K562 (cell line): ENCODE measurements around the gene SF3B1. TPM values are rescaled to one million over a fixed set of nuclear protein-coding genes. Genes with fewer than 3 reads are reported as not detected.

ENCODE experiments used
- ATAC-seq: fragments of 200-7000 bp; cut with Tn5 transposase; 3 replicates; pipeline ENCODE4 v1.9.1; 2020; ENCODE audit warnings: moderate library complexity
- BruUV-seq: library from RNA; stranded (reverse); fragments of 400-500 nt; replicated peaks from 2 replicates; lab custom pipeline; 2021; lab: Mats Ljungman, UMichigan
- CTCF ChIA-PET: fragments of 300-600 bp; formaldehyde crosslinking; extraction: SDS; loops from one replicate; lab custom pipeline; 2021; ENCODE audit warnings: low intra/inter-chr PET ratio; lab: Yijun Ruan, JAX
- POLR2A ChIA-PET: fragments of 300-600, 350-650 bp; sonication (Branson Sonifier 250); formaldehyde crosslinking; extraction: SDS; loops from one replicate; lab custom pipeline; 2021; ENCODE audit warnings: antibody characterized with exemption, inconsistent platforms; lab: Yijun Ruan, JAX
- DNase-seq, 4 experiments: peaks; one replicate each; pipeline versions ENCODE4 v3.0.0 to v3.0.0-alpha.2; 2011 to 2018; ENCODE audit warnings: low spot score in 3 of 4, mixed read lengths in 3 of 4; ENCODE audit errors: extremely low read depth in 1 of 4
- FAIRE-seq: peaks from 2 replicates; lab custom pipeline; 2011; peaks lifted over from hg19 to GRCh38; lab: Jason Lieb, UNC
- H2AFZ ChIP-seq: 2 replicates; pipeline ENCODE4 v1.6.0; 2011; ENCODE audit warnings: low read depth, low read length, control low read depth, inconsistent platforms
- H3K27ac ChIP-seq: fragments of 200-600 bp; 3 replicates; pipeline ENCODE4 v1.8.0; 2011; ENCODE audit warnings: low read depth, mild to moderate bottlenecking, control low read depth, inconsistent platforms, low read length, moderate library complexity, mixed read lengths; ENCODE audit errors: extremely low read depth
- H3K27me3 ChIP-seq, 2 experiments: fragments of 300-600 bp in 1 of 2; 2 replicates in 1 of 2; 3 replicates in 1 of 2; pipeline versions ENCODE4 v1.6.0 to v1.8.0; 2011; ENCODE audit warnings: inconsistent platforms in 2 of 2, low read length in 2 of 2, mild to moderate bottlenecking in 1 of 2, mixed read lengths in 1 of 2, moderate library complexity in 1 of 2; ENCODE audit not compliant: control insufficient read depth in 2 of 2, insufficient read depth in 2 of 2
- H3K36me3 ChIP-seq: fragments of 300-600 bp; 3 replicates; pipeline ENCODE4 v1.8.0; 2011; ENCODE audit warnings: mild to moderate bottlenecking, low read length, inconsistent platforms; ENCODE audit not compliant: control insufficient read depth, insufficient read depth
- H3K4me1 ChIP-seq, 2 experiments: fragments of 200-600 bp in 1 of 2; replicated peaks in 1 of 2; 2 replicates in 1 of 2; 3 replicates in 1 of 2; pipeline versions ENCODE4 v1.5.1 to v1.8.0; 2011; ENCODE audit warnings: inconsistent platforms in 2 of 2, low read length in 2 of 2, mild to moderate bottlenecking in 1 of 2, mixed read lengths in 1 of 2, moderate library complexity in 1 of 2; ENCODE audit not compliant: control insufficient read depth in 2 of 2, insufficient read depth in 2 of 2
- H3K4me2 ChIP-seq: 2 replicates; pipeline ENCODE4 v1.6.1; 2011; ENCODE audit warnings: low read length, control low read depth, inconsistent platforms, mixed read lengths; ENCODE audit not compliant: insufficient read depth
- H3K4me3 ChIP-seq: fragments of 200-600 bp; sonication (generic), shearing (Covaris generic); 2 replicates; pipeline ENCODE4 v1.5.1; 2016; ENCODE audit warnings: control low read depth, inconsistent platforms
- H3K79me2 ChIP-seq: fragments of 200-600 bp; 3 replicates; pipeline ENCODE4 v1.8.0; 2011; ENCODE audit warnings: low read length, inconsistent platforms; ENCODE audit not compliant: control insufficient read depth, insufficient read depth
- H3K9ac ChIP-seq, 2 experiments: 2 replicates each; pipeline versions ENCODE4 v1.6.0 to v1.6.1; 2011; ENCODE audit warnings: low read depth in 2 of 2, low read length in 2 of 2, control low read depth in 1 of 2, inconsistent platforms in 1 of 2, mild to moderate bottlenecking in 1 of 2, mixed read lengths in 1 of 2; ENCODE audit not compliant: insufficient read depth in 1 of 2
- H3K9me1 ChIP-seq: one replicate; pipeline ENCODE4 v1.6.0; 2011; ENCODE audit warnings: inconsistent platforms, mild to moderate bottlenecking, low read length, moderate library complexity; ENCODE audit not compliant: control insufficient read depth, insufficient read depth
- H3K9me3 ChIP-seq: replicated peaks from 2 replicates; pipeline ENCODE4 v1.5.1; 2011; ENCODE audit warnings: low read depth, low read length, inconsistent platforms; ENCODE audit not compliant: control insufficient read depth, insufficient read depth
- H4K20me1 ChIP-seq: replicated peaks from 2 replicates; pipeline ENCODE4 v1.6.1; 2011; ENCODE audit warnings: low read length, inconsistent platforms, mixed read lengths; ENCODE audit not compliant: control insufficient read depth, insufficient read depth
- DPF2 ChIP-seq: fragments of 450-650 bp; IDR thresholded peaks from 2 replicates; pipeline ENCODE4 v1.6.1; 2016
- FOXJ3 ChIP-seq: sonication (generic); formaldehyde crosslinking; IDR thresholded peaks from 2 replicates; pipeline ENCODE4 v1.4.0; 2020; ENCODE audit warnings: mild to moderate bottlenecking, missing genetic modification reagents
- PHTF2 ChIP-seq: fragments of 250-450 bp; sonication (Bioruptor Pico); IDR thresholded peaks from 2 replicates; pipeline ENCODE4 v1.5.0; 2021; ENCODE audit warnings: mild to moderate bottlenecking
- PYGO2 ChIP-seq: fragments of 450-650 bp; IDR thresholded peaks from 2 replicates; pipeline ENCODE4 v1.6.1; 2016; ENCODE audit warnings: mild to moderate bottlenecking, missing genetic modification characterization, moderate library complexity, missing compliant biosample characterization
- RB1 ChIP-seq: fragments of 450-650 bp; IDR thresholded peaks from 2 replicates; pipeline ENCODE4 v1.6.1; 2017; ENCODE audit warnings: low read depth, mild to moderate bottlenecking
- SRSF7 ChIP-seq: fragments of 200-400 bp; formaldehyde crosslinking; optimal IDR thresholded peaks from 2 replicates; pipeline ENCODE3; 2017; ENCODE audit warnings: mild to moderate bottlenecking, low read depth, low read length
- ZBTB43 ChIP-seq: sonication (generic); formaldehyde crosslinking; IDR thresholded peaks from 2 replicates; pipeline ENCODE4 v1.8.0; 2023; ENCODE audit warnings: mild to moderate bottlenecking, missing genetic modification reagents
- WGBS: fragments of 100-300 bp; shearing (Covaris generic); methylation state at CpG from one replicate; pipeline ENCODE4 v1.1.6; 2016; ENCODE audit warnings: low coverage, mixed read lengths; ENCODE audit not compliant: insufficient coverage; ENCODE audit errors: missing lambda C conversion rate; 5-methylcytosine and 5-hydroxymethylcytosine counted together
- in situ Hi-C: fragments of 300-500 bp; cut with MboI; formaldehyde crosslinking; loops from 4 replicates; pipeline ENCODE4 v1.15.0; 2018; ENCODE audit warnings: inconsistent platforms, mixed read lengths
- intact Hi-C: fragments of 100-400 bp; cut with micrococcal nuclease; formaldehyde crosslinking; loops from 2 replicates; pipeline ENCODE4 v1.14.2; 2022
- polyA plus RNA-seq, 8 experiments: library from polyadenylated mRNA; depleted of rRNA in 4 of 8; stranded (reverse) in 5 of 8; unstranded in 3 of 8; fragments of >200 nt; fragmentation: Nextera tagmentation in 2 of 8; fragmentation: Illumina TruSeq in 1 of 8; extraction: Ambion mirVana in 2 of 8; extraction: Trizol in 1 of 8; gene quantifications; 2 replicates each; pipeline versions ENCODE4 v1.2.1 to v1.2.3, GENCODE V29; 2011 to 2014; ENCODE audit warnings: inconsistent platforms in 1 of 8, missing spikeins in 1 of 8
- total RNA-seq, 7 experiments: library from RNA; depleted of rRNA in 6 of 7; stranded (reverse); fragments of >200 nt in 6 of 7; fragmentation: Illumina TruSeq in 2 of 7; extraction: Trizol in 2 of 7; gene quantifications; 2 replicates each; pipeline versions ENCODE4 v1.2.1 to v1.2.3, GENCODE V29; 2011 to 2021; ENCODE audit warnings: low replicate concordance in 1 of 7
- TF ChIP-seq, protein P1 (sequence below): sonication (generic); formaldehyde crosslinking; IDR thresholded peaks from 2 replicates; pipeline ENCODE4 v1.8.1; 2023; ENCODE audit warnings: mild to moderate bottlenecking, missing genetic modification reagents, moderate library complexity
- TF ChIP-seq, protein P2 (sequence below): fragments of 250-450 bp; sonication (Bioruptor Pico); IDR thresholded peaks from 2 replicates; pipeline ENCODE4 v1.8.0; 2021; ENCODE audit warnings: borderline replicate concordance, mild to moderate bottlenecking, moderate library complexity; ENCODE audit not compliant: poor library complexity, severe bottlenecking
- TF ChIP-seq, protein P3 (sequence below): fragments of 250-450 bp; sonication (Bioruptor Pico); IDR thresholded peaks from 2 replicates; pipeline ENCODE4 v1.8.0; 2021; ENCODE audit warnings: mild to moderate bottlenecking, moderate library complexity

Gene SF3B1
- total and polyA plus RNA-seq, 9 of the 15 experiments (the other 6 are each of a cell fraction or from before 2014, with no cell fraction given) = 96.2 to 377 (median 177) TPM

DNA sequence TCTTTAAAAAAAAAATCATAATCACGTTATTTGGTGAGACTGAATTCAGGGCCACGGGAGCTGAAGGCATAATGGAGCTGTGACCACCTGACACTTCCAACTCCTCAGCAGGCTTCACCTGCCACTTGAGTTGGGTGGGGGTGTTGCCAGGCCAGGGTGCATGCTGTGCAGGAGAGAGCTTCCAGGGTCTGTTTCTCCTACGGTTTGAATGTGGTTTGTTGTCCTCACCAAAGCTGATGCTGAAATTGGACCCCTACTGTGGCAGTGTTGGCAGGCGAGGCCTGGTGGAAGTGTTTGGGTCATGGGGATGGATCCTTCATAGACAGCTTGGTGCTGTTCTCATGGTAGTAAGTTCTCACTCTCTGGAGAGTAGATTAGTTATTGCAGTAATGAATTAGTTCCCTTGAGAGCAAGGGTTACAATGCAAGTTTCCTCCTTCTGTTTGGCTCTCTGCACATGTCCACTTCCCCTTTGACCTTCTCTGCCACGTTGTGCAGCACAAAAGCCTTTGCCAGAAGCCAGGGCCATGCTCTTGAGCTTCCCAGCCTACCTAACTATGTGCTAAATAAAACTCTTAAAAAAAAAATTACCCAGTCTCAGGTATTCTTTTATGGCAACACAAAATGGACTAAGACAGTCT lies 86.0 kb downstream of the SF3B1 start:
- DNase-seq (no peak), FAIRE-seq (no peak), ATAC-seq (no peak)
- BruUV-seq = no TSS peak
- Histone ChIP-seq H3K4me1 (no peaks in the 10 kb centered on the region), H2AFZ (no peak overlapping the region), H3K4me3 (no peak overlapping the region), H3K9me3 (no peaks in the 10 kb centered on the region), H3K36me3 (no peaks in the 10 kb centered on the region), H3K4me2 (no peak overlapping the region), H3K9me1 (no peaks in the 10 kb centered on the region), H4K20me1 (no peaks in the 10 kb centered on the region; the same call in 1 of the 2 replicates), H3K9ac (no peak overlapping the region), H3K79me2 (no peaks in the 10 kb centered on the region), H3K27me3 (peaks cover 2 to 5% of the 10 kb centered on the region in 2 experiments; a peak in 3 of 5 replicates), H3K27ac (no peak overlapping the region)
- in situ Hi-C loops (no loop called here), intact Hi-C loops (no loop called here)
- WGBS = 0% methylated on average over 5 of the region's 5 CpGs
- POLR2A ChIA-PET = no interaction called here
- TF ChIP-seq PYGO2 (tag) = no peak
- TF ChIP-seq, protein P1, sequence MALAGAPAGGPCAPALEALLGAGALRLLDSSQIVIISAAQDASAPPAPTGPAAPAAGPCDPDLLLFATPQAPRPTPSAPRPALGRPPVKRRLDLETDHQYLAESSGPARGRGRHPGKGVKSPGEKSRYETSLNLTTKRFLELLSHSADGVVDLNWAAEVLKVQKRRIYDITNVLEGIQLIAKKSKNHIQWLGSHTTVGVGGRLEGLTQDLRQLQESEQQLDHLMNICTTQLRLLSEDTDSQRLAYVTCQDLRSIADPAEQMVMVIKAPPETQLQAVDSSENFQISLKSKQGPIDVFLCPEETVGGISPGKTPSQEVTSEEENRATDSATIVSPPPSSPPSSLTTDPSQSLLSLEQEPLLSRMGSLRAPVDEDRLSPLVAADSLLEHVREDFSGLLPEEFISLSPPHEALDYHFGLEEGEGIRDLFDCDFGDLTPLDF (CRISPR knock-in tag) = no peak
- no peak for TF ChIP-seq ZBTB43 (CRISPR knock-in tag)
- no peak for TF ChIP-seq PHTF2 (CRISPR knock-in tag)
- TF ChIP-seq FOXJ3 (CRISPR knock-in tag) = no peak
- TF ChIP-seq, protein P2, sequence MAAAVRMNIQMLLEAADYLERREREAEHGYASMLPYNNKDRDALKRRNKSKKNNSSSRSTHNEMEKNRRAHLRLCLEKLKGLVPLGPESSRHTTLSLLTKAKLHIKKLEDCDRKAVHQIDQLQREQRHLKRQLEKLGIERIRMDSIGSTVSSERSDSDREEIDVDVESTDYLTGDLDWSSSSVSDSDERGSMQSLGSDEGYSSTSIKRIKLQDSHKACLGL (CRISPR knock-in tag) = no peak
- no peak for TF ChIP-seq DPF2
- TF ChIP-seq SRSF7 = no peak
- TF ChIP-seq, protein P3, sequence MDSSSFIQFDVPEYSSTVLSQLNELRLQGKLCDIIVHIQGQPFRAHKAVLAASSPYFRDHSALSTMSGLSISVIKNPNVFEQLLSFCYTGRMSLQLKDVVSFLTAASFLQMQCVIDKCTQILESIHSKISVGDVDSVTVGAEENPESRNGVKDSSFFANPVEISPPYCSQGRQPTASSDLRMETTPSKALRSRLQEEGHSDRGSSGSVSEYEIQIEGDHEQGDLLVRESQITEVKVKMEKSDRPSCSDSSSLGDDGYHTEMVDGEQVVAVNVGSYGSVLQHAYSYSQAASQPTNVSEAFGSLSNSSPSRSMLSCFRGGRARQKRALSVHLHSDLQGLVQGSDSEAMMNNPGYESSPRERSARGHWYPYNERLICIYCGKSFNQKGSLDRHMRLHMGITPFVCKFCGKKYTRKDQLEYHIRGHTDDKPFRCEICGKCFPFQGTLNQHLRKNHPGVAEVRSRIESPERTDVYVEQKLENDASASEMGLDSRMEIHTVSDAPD (CRISPR knock-in tag) = no peak
- TF ChIP-seq RB1 = no peak
- CTCF ChIA-PET = no interaction called here
